GM23338 (cell line): ENCODE results near the gene ST3GAL6. TPM values are rescaled to one million over a fixed set of nuclear protein-coding genes. Genes with fewer than 3 reads are reported as not detected.

ENCODE experiments used
- ATAC-seq: fragments of 200-7000 bp; cut with Tn5 transposase; 3 replicates; pipeline ENCODE4 v1.9.1; 2020
- DNase-seq: peaks from one replicate; pipeline ENCODE4 v3.0.0-alpha.2; 2015; ENCODE audit warnings: low spot score
- H2AFZ ChIP-seq: fragments of 200-600 bp; sonication (generic); 2 replicates; pipeline ENCODE4 v1.8.0; 2016; ENCODE audit warnings: antibody characterized with exemption, mild to moderate bottlenecking, moderate library complexity
- H3F3A ChIP-seq: fragments of 200-600 bp; sonication (generic); replicated peaks from 2 replicates; pipeline ENCODE4 v1.8.0; 2017; ENCODE audit warnings: antibody characterized with exemption, mixed run types, low read depth
- H3K27ac ChIP-seq: fragments of 200-600 bp; sonication (generic); 2 replicates; pipeline ENCODE4 v1.6.1; 2016; ENCODE audit warnings: low read depth
- H3K27me3 ChIP-seq: fragments of 200-600 bp; sonication (generic); 2 replicates; pipeline ENCODE4 v1.8.0; 2016; ENCODE audit warnings: mild to moderate bottlenecking, mixed run types, moderate library complexity; ENCODE audit not compliant: insufficient read depth
- H3K36me3 ChIP-seq: fragments of 200-600 bp; sonication (generic); 2 replicates; pipeline ENCODE4 v1.8.0; 2016; ENCODE audit warnings: mild to moderate bottlenecking; ENCODE audit not compliant: insufficient read depth
- H3K4me1 ChIP-seq: fragments of 200-600 bp; sonication (generic); 2 replicates; pipeline ENCODE4 v1.8.0; 2016; ENCODE audit warnings: mild to moderate bottlenecking, moderate library complexity; ENCODE audit not compliant: insufficient read depth
- H3K4me2 ChIP-seq: fragments of 200-600 bp; sonication (generic); 2 replicates; pipeline ENCODE4 v1.7.1; 2017; ENCODE audit warnings: mixed run types
- H3K4me3 ChIP-seq: fragments of 200-600 bp; sonication (generic); 2 replicates; pipeline ENCODE4 v1.6.1; 2016; ENCODE audit warnings: mixed run types
- H3K79me2 ChIP-seq: fragments of 200-600 bp; sonication (generic); replicated peaks from 2 replicates; pipeline ENCODE4 v1.8.0; 2017; ENCODE audit warnings: mild to moderate bottlenecking; ENCODE audit not compliant: insufficient read depth
- H3K9me2 ChIP-seq: fragments of 200-600 bp; sonication (generic); 2 replicates; pipeline ENCODE4 v1.8.0; 2017; ENCODE audit not compliant: insufficient read depth
- H4K20me1 ChIP-seq: fragments of 200-600 bp; sonication (generic); replicated peaks from 2 replicates; pipeline ENCODE4 v1.8.0; 2017; ENCODE audit warnings: mild to moderate bottlenecking; ENCODE audit not compliant: insufficient read depth
- H3K27ac Mint-ChIP-seq: 2 replicates; pipeline ENCODE4 v1.8.0; 2020; ENCODE audit warnings: inconsistent platforms, mild to moderate bottlenecking, moderate library complexity, mixed read lengths
- H3K27me3 Mint-ChIP-seq: 3 replicates; pipeline ENCODE4 v1.8.0; 2022; ENCODE audit warnings: low read depth, mild to moderate bottlenecking, moderate library complexity, mixed read lengths, inconsistent platforms; ENCODE audit not compliant: insufficient read depth, poor library complexity
- H3K36me3 Mint-ChIP-seq: 3 replicates; pipeline ENCODE4 v1.8.0; 2021; ENCODE audit warnings: low read depth, mild to moderate bottlenecking, inconsistent platforms, moderate library complexity, mixed read lengths
- H3K4me1 Mint-ChIP-seq: 3 replicates; pipeline ENCODE4 v1.8.0; 2020; ENCODE audit warnings: mild to moderate bottlenecking, inconsistent platforms, mixed read lengths
- H3K4me3 Mint-ChIP-seq: 3 replicates; pipeline ENCODE4 v1.8.0; 2021; ENCODE audit warnings: moderate library complexity, mild to moderate bottlenecking, inconsistent platforms, mixed read lengths
- H3K9me3 Mint-ChIP-seq: 3 replicates; pipeline ENCODE4 v1.8.0; 2020; ENCODE audit warnings: moderate library complexity, mild to moderate bottlenecking, inconsistent platforms, mixed read lengths
- CREB1 ChIP-seq: fragments of 250-450 bp; sonication (Bioruptor Pico); IDR thresholded peaks from 2 replicates; pipeline ENCODE4 v1.5.0; 2020; ENCODE audit warnings: low read depth, mild to moderate bottlenecking, moderate library complexity
- EZH2 ChIP-seq: fragments of 200-600 bp; sonication (generic); IDR thresholded peaks from one replicate; pipeline ENCODE4 v1.8.0; 2017; ENCODE audit warnings: antibody characterized with exemption, mild to moderate bottlenecking, low read depth; ENCODE audit not compliant: unreplicated experiment
- EZH2phosphoT487 ChIP-seq: fragments of 200-600 bp; sonication (generic); IDR thresholded peaks from one replicate; pipeline ENCODE4 v1.8.1; 2018; ENCODE audit warnings: antibody characterized with exemption; ENCODE audit not compliant: unreplicated experiment
- JUNB ChIP-seq: IDR thresholded peaks from one replicate; pipeline ENCODE4 v1.6.1; 2016; ENCODE audit warnings: antibody characterized with exemption; ENCODE audit not compliant: unreplicated experiment
- NANOG ChIP-seq: IDR thresholded peaks from 2 replicates; pipeline ENCODE4 v1.6.1; 2016; ENCODE audit warnings: antibody characterized with exemption, borderline replicate concordance
- POLR2AphosphoS5 ChIP-seq: IDR thresholded peaks from 2 replicates; pipeline ENCODE4 v1.6.1; 2016; ENCODE audit warnings: antibody characterized with exemption, low read depth
- STAT1 ChIP-seq: IDR thresholded peaks from one replicate; pipeline ENCODE4 v1.6.1; 2016; ENCODE audit warnings: antibody characterized with exemption; ENCODE audit not compliant: unreplicated experiment
- ZNF114 ChIP-seq: fragments of 250-450 bp; sonication (Bioruptor Pico); IDR thresholded peaks from 2 replicates; pipeline ENCODE4 v1.5.0; 2020; ENCODE audit warnings: mild to moderate bottlenecking, moderate library complexity
- ZNF331 ChIP-seq: fragments of 250-450 bp; sonication (Bioruptor Pico); IDR thresholded peaks from 2 replicates; pipeline ENCODE4 v1.5.0; 2020; ENCODE audit warnings: low read depth, mild to moderate bottlenecking, moderate library complexity
- polyA plus RNA-seq: library from polyadenylated mRNA; unstranded; fragments of >200 nt; fragmentation: Nextera tagmentation; extraction: Ambion mirVana; gene quantifications from 2 replicates; pipeline ENCODE4 v1.2.1, GENCODE V29; 2016
- total RNA-seq: library from RNA; depleted of rRNA; stranded (reverse); fragments of >200 nt; shearing (Covaris generic); gene quantifications from 2 replicates; pipeline ENCODE4 v1.2.3, GENCODE V29; 2014
- TF ChIP-seq, protein P1 (sequence below), 2 experiments: fragments of 200-600 bp in 1 of 2; sonication (generic) in 1 of 2; conservative IDR thresholded peaks; 2 replicates each; pipeline versions ENCODE4 v1.5.1 to v1.6.1; 2016 to 2017; ENCODE audit warnings: antibody characterized with exemption in 2 of 2, low read depth in 2 of 2, mild to moderate bottlenecking in 2 of 2, moderate library complexity in 1 of 2
- TF ChIP-seq, protein P2 (sequence below): IDR thresholded peaks from one replicate; pipeline ENCODE4 v1.6.1; 2018; ENCODE audit warnings: antibody characterized with exemption; ENCODE audit not compliant: unreplicated experiment
- TF ChIP-seq, protein P3 (sequence below): IDR thresholded peaks from 2 replicates; pipeline ENCODE4 v1.6.1; 2016; ENCODE audit warnings: antibody characterized with exemption
- TF ChIP-seq, protein P4 (sequence below): fragments of 250-450 bp; sonication (Bioruptor Pico); IDR thresholded peaks from 2 replicates; pipeline ENCODE4 v1.5.0; 2020; ENCODE audit warnings: mild to moderate bottlenecking, moderate library complexity

ST3GAL6 gene
- total and polyA plus RNA-seq, 2 experiments from 2014 or later: 4.7 to 8.1 TPM

DNA sequence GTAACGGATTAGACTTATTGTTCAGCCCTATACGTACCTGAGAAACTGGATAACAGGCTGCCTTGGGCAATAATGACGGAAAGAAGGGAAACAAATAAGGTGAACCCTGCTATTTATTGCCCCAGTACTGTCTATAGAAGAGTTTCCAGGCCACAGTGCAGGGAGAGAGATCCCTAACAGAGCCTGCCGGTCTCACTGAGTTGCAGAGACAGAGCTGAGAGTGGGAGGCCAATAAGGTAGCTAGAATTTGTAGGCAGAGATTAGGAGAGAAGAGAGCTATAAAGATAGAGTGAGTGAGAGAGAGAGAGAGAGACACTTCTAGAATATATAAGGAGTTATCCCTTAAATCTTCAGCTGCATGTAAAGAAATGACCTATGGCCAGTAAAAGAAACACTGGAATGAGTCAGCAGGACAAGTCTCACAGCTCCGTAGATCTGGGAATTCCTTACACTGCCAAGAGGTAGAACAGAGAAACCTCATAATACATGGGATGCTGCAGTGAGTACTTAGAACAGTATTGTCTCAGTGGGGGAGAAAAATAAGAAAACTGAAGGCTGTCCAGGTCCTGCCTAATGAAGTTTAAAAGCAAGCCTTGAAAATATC is 51.8 kb downstream of the ST3GAL6 start:
- Histone ChIP-seq H3K27ac (no peak overlapping the region), H3K36me3 (peaks cover 11% of the 10 kb centered on the region; the same call in 1 of the 2 replicates), H3K4me2 (no peak overlapping the region), H3K9me2 (no peaks in the 10 kb centered on the region), H3K4me1 (no peaks in the 10 kb centered on the region), H2AFZ (no peak overlapping the region), H3F3A (no peaks in the 10 kb centered on the region), H3K27me3 (no peaks in the 10 kb centered on the region), H4K20me1 (no peaks in the 10 kb centered on the region), H3K79me2 (no peaks in the 10 kb centered on the region), H3K4me3 (no peak overlapping the region)
- no peak for TF ChIP-seq CREB1 (CRISPR knock-in tag)
- no peak for TF ChIP-seq EZH2
- TF ChIP-seq, protein P1, sequence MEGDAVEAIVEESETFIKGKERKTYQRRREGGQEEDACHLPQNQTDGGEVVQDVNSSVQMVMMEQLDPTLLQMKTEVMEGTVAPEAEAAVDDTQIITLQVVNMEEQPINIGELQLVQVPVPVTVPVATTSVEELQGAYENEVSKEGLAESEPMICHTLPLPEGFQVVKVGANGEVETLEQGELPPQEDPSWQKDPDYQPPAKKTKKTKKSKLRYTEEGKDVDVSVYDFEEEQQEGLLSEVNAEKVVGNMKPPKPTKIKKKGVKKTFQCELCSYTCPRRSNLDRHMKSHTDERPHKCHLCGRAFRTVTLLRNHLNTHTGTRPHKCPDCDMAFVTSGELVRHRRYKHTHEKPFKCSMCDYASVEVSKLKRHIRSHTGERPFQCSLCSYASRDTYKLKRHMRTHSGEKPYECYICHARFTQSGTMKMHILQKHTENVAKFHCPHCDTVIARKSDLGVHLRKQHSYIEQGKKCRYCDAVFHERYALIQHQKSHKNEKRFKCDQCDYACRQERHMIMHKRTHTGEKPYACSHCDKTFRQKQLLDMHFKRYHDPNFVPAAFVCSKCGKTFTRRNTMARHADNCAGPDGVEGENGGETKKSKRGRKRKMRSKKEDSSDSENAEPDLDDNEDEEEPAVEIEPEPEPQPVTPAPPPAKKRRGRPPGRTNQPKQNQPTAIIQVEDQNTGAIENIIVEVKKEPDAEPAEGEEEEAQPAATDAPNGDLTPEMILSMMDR (conservative IDR thresholded peaks at IDR 0.05; ENCODE audit: low read depth in 2 of 2): no peak
- no peak for TF ChIP-seq ZNF331 (CRISPR knock-in tag)
- TF ChIP-seq, protein P2, sequence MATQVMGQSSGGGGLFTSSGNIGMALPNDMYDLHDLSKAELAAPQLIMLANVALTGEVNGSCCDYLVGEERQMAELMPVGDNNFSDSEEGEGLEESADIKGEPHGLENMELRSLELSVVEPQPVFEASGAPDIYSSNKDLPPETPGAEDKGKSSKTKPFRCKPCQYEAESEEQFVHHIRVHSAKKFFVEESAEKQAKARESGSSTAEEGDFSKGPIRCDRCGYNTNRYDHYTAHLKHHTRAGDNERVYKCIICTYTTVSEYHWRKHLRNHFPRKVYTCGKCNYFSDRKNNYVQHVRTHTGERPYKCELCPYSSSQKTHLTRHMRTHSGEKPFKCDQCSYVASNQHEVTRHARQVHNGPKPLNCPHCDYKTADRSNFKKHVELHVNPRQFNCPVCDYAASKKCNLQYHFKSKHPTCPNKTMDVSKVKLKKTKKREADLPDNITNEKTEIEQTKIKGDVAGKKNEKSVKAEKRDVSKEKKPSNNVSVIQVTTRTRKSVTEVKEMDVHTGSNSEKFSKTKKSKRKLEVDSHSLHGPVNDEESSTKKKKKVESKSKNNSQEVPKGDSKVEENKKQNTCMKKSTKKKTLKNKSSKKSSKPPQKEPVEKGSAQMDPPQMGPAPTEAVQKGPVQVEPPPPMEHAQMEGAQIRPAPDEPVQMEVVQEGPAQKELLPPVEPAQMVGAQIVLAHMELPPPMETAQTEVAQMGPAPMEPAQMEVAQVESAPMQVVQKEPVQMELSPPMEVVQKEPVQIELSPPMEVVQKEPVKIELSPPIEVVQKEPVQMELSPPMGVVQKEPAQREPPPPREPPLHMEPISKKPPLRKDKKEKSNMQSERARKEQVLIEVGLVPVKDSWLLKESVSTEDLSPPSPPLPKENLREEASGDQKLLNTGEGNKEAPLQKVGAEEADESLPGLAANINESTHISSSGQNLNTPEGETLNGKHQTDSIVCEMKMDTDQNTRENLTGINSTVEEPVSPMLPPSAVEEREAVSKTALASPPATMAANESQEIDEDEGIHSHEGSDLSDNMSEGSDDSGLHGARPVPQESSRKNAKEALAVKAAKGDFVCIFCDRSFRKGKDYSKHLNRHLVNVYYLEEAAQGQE: no peak
- no peak for TF ChIP-seq EZH2phosphoT487
- no peak for TF ChIP-seq POLR2AphosphoS5
- TF ChIP-seq NANOG: no peak
- TF ChIP-seq STAT1: no peak
- TF ChIP-seq JUNB: no peak
- TF ChIP-seq, protein P3, sequence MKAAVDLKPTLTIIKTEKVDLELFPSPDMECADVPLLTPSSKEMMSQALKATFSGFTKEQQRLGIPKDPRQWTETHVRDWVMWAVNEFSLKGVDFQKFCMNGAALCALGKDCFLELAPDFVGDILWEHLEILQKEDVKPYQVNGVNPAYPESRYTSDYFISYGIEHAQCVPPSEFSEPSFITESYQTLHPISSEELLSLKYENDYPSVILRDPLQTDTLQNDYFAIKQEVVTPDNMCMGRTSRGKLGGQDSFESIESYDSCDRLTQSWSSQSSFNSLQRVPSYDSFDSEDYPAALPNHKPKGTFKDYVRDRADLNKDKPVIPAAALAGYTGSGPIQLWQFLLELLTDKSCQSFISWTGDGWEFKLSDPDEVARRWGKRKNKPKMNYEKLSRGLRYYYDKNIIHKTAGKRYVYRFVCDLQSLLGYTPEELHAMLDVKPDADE: no peak
- no peak for TF ChIP-seq ZNF114 (CRISPR knock-in tag)
- TF ChIP-seq, protein P4, sequence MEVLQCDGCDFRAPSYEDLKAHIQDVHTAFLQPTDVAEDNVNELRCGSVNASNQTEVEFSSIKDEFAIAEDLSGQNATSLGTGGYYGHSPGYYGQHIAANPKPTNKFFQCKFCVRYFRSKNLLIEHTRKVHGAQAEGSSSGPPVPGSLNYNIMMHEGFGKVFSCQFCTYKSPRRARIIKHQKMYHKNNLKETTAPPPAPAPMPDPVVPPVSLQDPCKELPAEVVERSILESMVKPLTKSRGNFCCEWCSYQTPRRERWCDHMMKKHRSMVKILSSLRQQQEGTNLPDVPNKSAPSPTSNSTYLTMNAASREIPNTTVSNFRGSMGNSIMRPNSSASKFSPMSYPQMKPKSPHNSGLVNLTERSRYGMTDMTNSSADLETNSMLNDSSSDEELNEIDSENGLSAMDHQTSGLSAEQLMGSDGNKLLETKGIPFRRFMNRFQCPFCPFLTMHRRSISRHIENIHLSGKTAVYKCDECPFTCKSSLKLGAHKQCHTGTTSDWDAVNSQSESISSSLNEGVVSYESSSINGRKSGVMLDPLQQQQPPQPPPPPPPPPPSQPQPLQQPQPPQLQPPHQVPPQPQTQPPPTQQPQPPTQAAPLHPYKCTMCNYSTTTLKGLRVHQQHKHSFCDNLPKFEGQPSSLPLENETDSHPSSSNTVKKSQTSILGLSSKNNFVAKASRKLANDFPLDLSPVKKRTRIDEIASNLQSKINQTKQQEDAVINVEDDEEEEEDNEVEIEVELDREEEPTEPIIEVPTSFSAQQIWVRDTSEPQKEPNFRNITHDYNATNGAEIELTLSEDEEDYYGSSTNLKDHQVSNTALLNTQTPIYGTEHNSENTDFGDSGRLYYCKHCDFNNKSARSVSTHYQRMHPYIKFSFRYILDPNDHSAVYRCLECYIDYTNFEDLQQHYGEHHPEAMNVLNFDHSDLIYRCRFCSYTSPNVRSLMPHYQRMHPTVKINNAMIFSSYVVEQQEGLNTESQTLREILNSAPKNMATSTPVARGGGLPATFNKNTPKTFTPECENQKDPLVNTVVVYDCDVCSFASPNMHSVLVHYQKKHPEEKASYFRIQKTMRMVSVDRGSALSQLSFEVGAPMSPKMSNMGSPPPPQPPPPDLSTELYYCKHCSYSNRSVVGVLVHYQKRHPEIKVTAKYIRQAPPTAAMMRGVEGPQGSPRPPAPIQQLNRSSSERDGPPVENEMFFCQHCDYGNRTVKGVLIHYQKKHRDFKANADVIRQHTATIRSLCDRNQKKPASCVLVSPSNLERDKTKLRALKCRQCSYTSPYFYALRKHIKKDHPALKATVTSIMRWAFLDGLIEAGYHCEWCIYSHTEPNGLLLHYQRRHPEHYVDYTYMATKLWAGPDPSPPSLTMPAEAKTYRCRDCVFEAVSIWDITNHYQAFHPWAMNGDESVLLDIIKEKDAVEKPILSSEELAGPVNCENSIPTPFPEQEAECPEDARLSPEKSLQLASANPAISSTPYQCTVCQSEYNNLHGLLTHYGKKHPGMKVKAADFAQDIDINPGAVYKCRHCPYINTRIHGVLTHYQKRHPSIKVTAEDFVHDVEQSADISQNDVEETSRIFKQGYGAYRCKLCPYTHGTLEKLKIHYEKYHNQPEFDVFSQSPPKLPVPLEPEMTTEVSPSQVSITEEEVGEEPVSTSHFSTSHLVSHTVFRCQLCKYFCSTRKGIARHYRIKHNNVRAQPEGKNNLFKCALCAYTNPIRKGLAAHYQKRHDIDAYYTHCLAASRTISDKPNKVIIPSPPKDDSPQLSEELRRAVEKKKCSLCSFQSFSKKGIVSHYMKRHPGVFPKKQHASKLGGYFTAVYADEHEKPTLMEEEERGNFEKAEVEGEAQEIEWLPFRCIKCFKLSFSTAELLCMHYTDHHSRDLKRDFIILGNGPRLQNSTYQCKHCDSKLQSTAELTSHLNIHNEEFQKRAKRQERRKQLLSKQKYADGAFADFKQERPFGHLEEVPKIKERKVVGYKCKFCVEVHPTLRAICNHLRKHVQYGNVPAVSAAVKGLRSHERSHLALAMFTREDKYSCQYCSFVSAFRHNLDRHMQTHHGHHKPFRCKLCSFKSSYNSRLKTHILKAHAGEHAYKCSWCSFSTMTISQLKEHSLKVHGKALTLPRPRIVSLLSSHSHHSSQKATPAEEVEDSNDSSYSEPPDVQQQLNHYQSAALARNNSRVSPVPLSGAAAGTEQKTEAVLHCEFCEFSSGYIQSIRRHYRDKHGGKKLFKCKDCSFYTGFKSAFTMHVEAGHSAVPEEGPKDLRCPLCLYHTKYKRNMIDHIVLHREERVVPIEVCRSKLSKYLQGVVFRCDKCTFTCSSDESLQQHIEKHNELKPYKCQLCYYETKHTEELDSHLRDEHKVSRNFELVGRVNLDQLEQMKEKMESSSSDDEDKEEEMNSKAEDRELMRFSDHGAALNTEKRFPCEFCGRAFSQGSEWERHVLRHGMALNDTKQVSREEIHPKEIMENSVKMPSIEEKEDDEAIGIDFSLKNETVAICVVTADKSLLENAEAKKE (CRISPR knock-in tag): no peak
- H3K27me3 Mint-ChIP-seq: no peaks in the 10 kb centered on the region
- H3K27ac Mint-ChIP-seq: peak overlapping the region; percentile 70
- DNase-seq (no peak), ATAC-seq (no peak)
- peaks cover 19% of the 10 kb centered on the region; the same call in 2 of the 3 replicates for H3K36me3 Mint-ChIP-seq
- H3K4me1 Mint-ChIP-seq: peaks cover 13% of the 10 kb centered on the region
- H3K4me3 Mint-ChIP-seq: no peak overlapping the region
- no peaks in the 10 kb centered on the region for H3K9me3 Mint-ChIP-seq
